ENCODE data around the gene FBXL3. TPM values are rescaled to one million over a fixed set of nuclear protein-coding genes. Genes with fewer than 3 reads are reported as not detected.

The FBXL3 gene
- total RNA-seq, 1 donor from 2014 or later = 25.5 TPM

GRCh38 chr13:77034881-77035280 is 7.9 kb upstream of the FBXL3 start:
- no peaks in the 10 kb centered on the region for H3K36me3 ChIP-seq
- H3K4me3 ChIP-seq = no peak overlapping the region
- TF ChIP-seq, protein P1, sequence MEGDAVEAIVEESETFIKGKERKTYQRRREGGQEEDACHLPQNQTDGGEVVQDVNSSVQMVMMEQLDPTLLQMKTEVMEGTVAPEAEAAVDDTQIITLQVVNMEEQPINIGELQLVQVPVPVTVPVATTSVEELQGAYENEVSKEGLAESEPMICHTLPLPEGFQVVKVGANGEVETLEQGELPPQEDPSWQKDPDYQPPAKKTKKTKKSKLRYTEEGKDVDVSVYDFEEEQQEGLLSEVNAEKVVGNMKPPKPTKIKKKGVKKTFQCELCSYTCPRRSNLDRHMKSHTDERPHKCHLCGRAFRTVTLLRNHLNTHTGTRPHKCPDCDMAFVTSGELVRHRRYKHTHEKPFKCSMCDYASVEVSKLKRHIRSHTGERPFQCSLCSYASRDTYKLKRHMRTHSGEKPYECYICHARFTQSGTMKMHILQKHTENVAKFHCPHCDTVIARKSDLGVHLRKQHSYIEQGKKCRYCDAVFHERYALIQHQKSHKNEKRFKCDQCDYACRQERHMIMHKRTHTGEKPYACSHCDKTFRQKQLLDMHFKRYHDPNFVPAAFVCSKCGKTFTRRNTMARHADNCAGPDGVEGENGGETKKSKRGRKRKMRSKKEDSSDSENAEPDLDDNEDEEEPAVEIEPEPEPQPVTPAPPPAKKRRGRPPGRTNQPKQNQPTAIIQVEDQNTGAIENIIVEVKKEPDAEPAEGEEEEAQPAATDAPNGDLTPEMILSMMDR (IDR thresholded peaks at IDR 0.05) = no peak
- TF ChIP-seq EZH2phosphoT487 (IDR thresholded peaks at IDR 0.05) = no peak
- TF ChIP-seq EZH2 (IDR thresholded peaks at IDR 0.05) = no peak
- no peaks in the 10 kb centered on the region for H3K79me2 ChIP-seq (ENCODE audit: low read depth)
- DNase-seq (ENCODE audit: low spot score) = no peak
- H2AFZ ChIP-seq (replicated peaks) = no peak overlapping the region
- Mint-ChIP-seq H3K4me1 (no peaks in the 10 kb centered on the region), H3K36me3 (no peaks in the 10 kb centered on the region), H3K27ac (no peak overlapping the region), H3K4me3 (no peak overlapping the region), H3K27me3 (ENCODE audit: insufficient read depth, low read depth) (peaks cover 2% of the 10 kb centered on the region), H3K9me3 (peaks cover 2% of the 10 kb centered on the region)
- H3K9me3 ChIP-seq (ENCODE audit: low read depth) = no peaks in the 10 kb centered on the region
- H3F3A ChIP-seq (ENCODE audit: low read depth) = no peaks in the 10 kb centered on the region
- H3K27me3 ChIP-seq = no peaks in the 10 kb centered on the region
- H3K4me2 ChIP-seq = no peak overlapping the region
- no peaks in the 10 kb centered on the region for H3K4me1 ChIP-seq
- H4K20me1 ChIP-seq (ENCODE audit: low read depth) = no peaks in the 10 kb centered on the region
- no peak overlapping the region for H3K9ac ChIP-seq
- H3K27ac ChIP-seq = no peak overlapping the region

DNA sequence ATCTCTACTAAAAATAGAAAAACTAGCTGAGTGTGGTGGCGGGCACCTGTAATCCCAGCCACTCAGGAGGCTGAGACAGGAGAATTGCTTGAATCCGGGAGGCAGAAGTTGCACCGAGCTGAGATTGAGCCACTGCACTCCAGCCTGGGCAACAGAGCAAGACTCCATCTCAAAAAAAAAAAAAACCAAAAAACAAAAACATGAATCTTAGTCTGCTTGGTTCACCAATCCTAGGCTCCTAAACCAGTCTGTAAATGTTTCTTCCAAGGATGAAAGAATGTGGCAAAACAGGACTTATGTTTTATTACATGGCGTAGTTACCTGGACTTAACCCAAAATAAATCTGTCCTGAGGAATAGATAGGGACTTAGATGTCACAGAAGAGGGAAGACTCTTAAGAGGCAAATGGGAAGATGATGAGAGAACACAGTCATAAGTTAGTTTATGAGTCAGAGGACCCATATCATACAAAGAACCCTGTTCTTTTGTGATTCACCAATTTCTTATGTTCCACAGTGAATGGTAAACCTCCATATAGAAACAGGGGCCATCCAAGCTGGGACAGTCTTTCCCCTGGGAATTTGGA is 6.9 kb upstream of the FBXL3 start:
- Mint-ChIP-seq H3K27ac (no peak overlapping the region), H3K9me3 (peaks cover 4% of the 10 kb centered on the region), H3K27me3 (ENCODE audit: insufficient read depth, low read depth) (peaks cover 2% of the 10 kb centered on the region), H3K4me3 (no peak overlapping the region), H3K36me3 (no peaks in the 10 kb centered on the region), H3K4me1 (no peaks in the 10 kb centered on the region)
- no peak overlapping the region for H3K4me3 ChIP-seq
- TF ChIP-seq, protein P1 (IDR thresholded peaks at IDR 0.05) = no peak
- TF ChIP-seq EZH2phosphoT487 (IDR thresholded peaks at IDR 0.05) = no peak
- TF ChIP-seq EZH2 (IDR thresholded peaks at IDR 0.05) = no peak
- H3K4me2 ChIP-seq = no peak overlapping the region
- H3K36me3 ChIP-seq = no peaks in the 10 kb centered on the region
- no peaks in the 10 kb centered on the region for H3K27me3 ChIP-seq
- no peaks in the 10 kb centered on the region for H4K20me1 ChIP-seq (ENCODE audit: low read depth)
- no peaks in the 10 kb centered on the region for H3K9me3 ChIP-seq (ENCODE audit: low read depth)
- no peak overlapping the region for H3K27ac ChIP-seq
- H3F3A ChIP-seq (ENCODE audit: low read depth) = no peaks in the 10 kb centered on the region
- DNase-seq (ENCODE audit: low spot score) = no peak
- no peak overlapping the region for H2AFZ ChIP-seq (replicated peaks)
- H3K9ac ChIP-seq = no peak overlapping the region
- H3K79me2 ChIP-seq (ENCODE audit: low read depth) = no peaks in the 10 kb centered on the region
- no peaks in the 10 kb centered on the region for H3K4me1 ChIP-seq

- no peak for DNase-seq (ENCODE audit: low spot score)
- peaks cover 2% of the 10 kb centered on the region for H3K27me3 Mint-ChIP-seq (ENCODE audit: insufficient read depth, low read depth)
Observed at GRCh38 chr13:77031656-77032243, 4.8 kb upstream of the FBXL3 start.

More at GRCh38 chr13:77031656-77032243, 4.8 kb upstream of the FBXL3 start:
- H3K27me3 ChIP-seq = no peaks in the 10 kb centered on the region
- H3K27ac ChIP-seq = no peak overlapping the region
- peaks cover 4% of the 10 kb centered on the region for H3K9me3 Mint-ChIP-seq
- H3K36me3 ChIP-seq = no peaks in the 10 kb centered on the region
- H2AFZ ChIP-seq (replicated peaks) = no peak overlapping the region
- H3K9me3 ChIP-seq (ENCODE audit: low read depth) = no peaks in the 10 kb centered on the region
- no peak overlapping the region for H3K27ac Mint-ChIP-seq
- H3K4me1 ChIP-seq = peaks cover 10% of the 10 kb centered on the region
- H3K4me3 Mint-ChIP-seq = no peak overlapping the region
- H3K79me2 ChIP-seq (ENCODE audit: low read depth) = peaks cover 1% of the 10 kb centered on the region
- no peak overlapping the region for H3K4me3 ChIP-seq
- TF ChIP-seq, protein P1 (IDR thresholded peaks at IDR 0.05) = no peak
- TF ChIP-seq EZH2 (IDR thresholded peaks at IDR 0.05) (no peak), EZH2phosphoT487 (IDR thresholded peaks at IDR 0.05) (no peak)
- H4K20me1 ChIP-seq (ENCODE audit: low read depth) = no peaks in the 10 kb centered on the region
- no peaks in the 10 kb centered on the region for H3K36me3 Mint-ChIP-seq
- H3K4me2 ChIP-seq = no peak overlapping the region
- no peak overlapping the region for H3K9ac ChIP-seq
- H3F3A ChIP-seq (ENCODE audit: low read depth) = peaks cover 12% of the 10 kb centered on the region
- H3K4me1 Mint-ChIP-seq = peaks cover 7% of the 10 kb centered on the region

All from neural progenitor cell (in vitro differentiated cells).